Measurements from ENCODE around the gene CCDC196.
"Not testable (repeated sequence)": the region's sequence is repeated elsewhere in the genome, so short reads cannot be mapped to it uniquely, and the experiment has no call there.

DNA sequence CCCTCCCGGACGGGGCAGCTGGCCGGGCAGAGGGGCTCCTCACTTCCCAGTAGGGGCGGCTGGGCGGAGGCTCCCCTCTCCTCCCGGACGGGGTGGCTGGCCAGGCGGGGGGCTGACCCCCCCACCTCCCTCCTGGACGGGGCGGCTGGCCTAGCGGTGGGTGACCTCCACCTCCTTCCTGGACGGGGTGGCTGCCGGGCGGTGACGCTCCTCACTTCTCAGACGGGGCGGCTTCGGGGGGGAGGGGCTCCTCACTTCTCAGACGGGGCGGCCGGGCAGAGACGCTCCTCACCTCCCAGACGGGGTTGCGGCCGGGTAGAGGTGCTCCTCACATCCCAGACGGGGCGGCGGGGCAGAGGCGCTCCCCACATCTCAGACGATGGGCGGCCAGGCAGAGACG lies 59.6 kb downstream of the CCDC196 start:
- TF ChIP-seq, protein P1, sequence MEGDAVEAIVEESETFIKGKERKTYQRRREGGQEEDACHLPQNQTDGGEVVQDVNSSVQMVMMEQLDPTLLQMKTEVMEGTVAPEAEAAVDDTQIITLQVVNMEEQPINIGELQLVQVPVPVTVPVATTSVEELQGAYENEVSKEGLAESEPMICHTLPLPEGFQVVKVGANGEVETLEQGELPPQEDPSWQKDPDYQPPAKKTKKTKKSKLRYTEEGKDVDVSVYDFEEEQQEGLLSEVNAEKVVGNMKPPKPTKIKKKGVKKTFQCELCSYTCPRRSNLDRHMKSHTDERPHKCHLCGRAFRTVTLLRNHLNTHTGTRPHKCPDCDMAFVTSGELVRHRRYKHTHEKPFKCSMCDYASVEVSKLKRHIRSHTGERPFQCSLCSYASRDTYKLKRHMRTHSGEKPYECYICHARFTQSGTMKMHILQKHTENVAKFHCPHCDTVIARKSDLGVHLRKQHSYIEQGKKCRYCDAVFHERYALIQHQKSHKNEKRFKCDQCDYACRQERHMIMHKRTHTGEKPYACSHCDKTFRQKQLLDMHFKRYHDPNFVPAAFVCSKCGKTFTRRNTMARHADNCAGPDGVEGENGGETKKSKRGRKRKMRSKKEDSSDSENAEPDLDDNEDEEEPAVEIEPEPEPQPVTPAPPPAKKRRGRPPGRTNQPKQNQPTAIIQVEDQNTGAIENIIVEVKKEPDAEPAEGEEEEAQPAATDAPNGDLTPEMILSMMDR (IDR thresholded peaks at IDR 0.05; ENCODE audit: low read depth, low read length) = not testable (repeated sequence)
- not testable (repeated sequence) for TF ChIP-seq POLR2A (IDR thresholded peaks at IDR 0.05; ENCODE audit: extremely low read depth, insufficient read length); MYC (IDR thresholded peaks at IDR 0.05; ENCODE audit: low read depth, low read length)
- TF ChIP-seq, protein P2, sequence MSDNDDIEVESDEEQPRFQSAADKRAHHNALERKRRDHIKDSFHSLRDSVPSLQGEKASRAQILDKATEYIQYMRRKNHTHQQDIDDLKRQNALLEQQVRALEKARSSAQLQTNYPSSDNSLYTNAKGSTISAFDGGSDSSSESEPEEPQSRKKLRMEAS (IDR thresholded peaks at IDR 0.05; ENCODE audit: low read depth, low read length) = not testable (repeated sequence)

Data from NB4 (cell line).